ENCODE results near the gene UNC45B. TPM values are rescaled to one million over a fixed set of nuclear protein-coding genes. Genes with fewer than 3 reads are reported as not detected.
"Not testable (repeated sequence)": the region's sequence is repeated elsewhere in the genome, so short reads cannot be mapped to it uniquely, and the experiment has no call there.

Gene UNC45B
- total RNA-seq, 1 donor from 2014 or later = 0.77 TPM

DNA sequence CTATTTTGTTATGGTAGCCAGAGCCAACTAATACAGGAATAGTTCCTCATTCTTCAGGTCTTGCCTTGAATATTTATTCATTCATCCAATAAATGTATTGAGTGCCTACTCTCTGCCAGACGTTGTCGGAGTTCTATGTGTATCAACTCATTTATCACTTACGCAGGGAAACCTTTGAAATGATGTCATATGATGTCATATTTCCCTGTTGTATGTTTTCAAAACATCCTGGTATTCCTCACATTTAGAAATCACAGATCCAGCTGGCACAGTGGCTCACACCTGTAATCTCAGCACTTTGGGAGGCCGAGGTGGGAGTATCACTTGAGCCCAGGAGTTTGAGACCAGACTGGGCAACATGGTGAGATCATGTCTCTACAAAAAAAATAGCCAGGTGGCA, 2.8 kb upstream of the UNC45B start:
- ATAC-seq = no peak
- Histone ChIP-seq H3K4me3 (no peak overlapping the region), H3K36me3 (peaks cover under 1% of the 10 kb centered on the region), H3K4me1 (peaks cover 20% of the 10 kb centered on the region), H3K9me3 (no peaks in the 10 kb centered on the region), H3K27me3 (ENCODE audit: low read depth) (no peaks in the 10 kb centered on the region), H3K27ac (no peak overlapping the region)
- intact Hi-C loops (cut with DNase I) = no loop called here
- TF ChIP-seq, protein P1, sequence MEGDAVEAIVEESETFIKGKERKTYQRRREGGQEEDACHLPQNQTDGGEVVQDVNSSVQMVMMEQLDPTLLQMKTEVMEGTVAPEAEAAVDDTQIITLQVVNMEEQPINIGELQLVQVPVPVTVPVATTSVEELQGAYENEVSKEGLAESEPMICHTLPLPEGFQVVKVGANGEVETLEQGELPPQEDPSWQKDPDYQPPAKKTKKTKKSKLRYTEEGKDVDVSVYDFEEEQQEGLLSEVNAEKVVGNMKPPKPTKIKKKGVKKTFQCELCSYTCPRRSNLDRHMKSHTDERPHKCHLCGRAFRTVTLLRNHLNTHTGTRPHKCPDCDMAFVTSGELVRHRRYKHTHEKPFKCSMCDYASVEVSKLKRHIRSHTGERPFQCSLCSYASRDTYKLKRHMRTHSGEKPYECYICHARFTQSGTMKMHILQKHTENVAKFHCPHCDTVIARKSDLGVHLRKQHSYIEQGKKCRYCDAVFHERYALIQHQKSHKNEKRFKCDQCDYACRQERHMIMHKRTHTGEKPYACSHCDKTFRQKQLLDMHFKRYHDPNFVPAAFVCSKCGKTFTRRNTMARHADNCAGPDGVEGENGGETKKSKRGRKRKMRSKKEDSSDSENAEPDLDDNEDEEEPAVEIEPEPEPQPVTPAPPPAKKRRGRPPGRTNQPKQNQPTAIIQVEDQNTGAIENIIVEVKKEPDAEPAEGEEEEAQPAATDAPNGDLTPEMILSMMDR (IDR thresholded peaks at IDR 0.05) = no peak
- no peak for DNase-seq

DNA sequence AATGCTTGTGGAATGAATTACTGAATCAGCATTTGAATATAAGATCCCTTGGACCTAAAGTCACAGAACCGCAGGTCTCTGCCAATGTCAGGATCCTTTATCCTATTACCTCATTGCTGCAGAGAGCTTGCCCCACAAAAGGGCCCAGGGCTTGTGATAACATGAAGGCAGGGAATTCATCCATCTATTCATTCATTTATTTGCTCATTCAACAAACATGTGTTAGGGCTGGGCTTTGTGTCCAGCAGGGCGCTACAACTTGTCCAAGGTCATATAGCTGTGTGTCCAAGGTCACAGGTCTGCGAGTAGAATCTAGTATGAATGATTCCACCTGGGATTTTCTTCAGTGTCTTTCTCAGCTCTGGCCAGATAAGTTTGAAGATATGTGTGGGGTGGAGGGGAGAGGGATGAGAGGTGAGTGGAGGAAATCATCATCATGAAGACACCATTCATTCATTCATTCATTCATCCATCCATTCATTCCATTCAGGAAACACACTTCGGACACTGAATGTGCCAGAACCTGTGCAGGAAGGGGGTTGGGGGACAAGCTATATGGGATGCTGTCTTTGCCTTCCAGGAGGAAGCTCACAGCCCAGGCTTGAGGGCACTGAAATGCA, 1.3 kb upstream of the UNC45B start:
- Histone ChIP-seq H3K36me3 (no peaks in the 10 kb centered on the region), H3K27ac (no peak overlapping the region), H3K4me1 (peaks cover 8% of the 10 kb centered on the region), H3K27me3 (ENCODE audit: low read depth) (no peaks in the 10 kb centered on the region), H3K4me3 (no peak overlapping the region), H3K9me3 (no peaks in the 10 kb centered on the region)
- ATAC-seq (no peak), DNase-seq (no peak)
- TF ChIP-seq, protein P1 (IDR thresholded peaks at IDR 0.05) = no peak
- intact Hi-C loops (cut with DNase I) = no loop called here

DNA sequence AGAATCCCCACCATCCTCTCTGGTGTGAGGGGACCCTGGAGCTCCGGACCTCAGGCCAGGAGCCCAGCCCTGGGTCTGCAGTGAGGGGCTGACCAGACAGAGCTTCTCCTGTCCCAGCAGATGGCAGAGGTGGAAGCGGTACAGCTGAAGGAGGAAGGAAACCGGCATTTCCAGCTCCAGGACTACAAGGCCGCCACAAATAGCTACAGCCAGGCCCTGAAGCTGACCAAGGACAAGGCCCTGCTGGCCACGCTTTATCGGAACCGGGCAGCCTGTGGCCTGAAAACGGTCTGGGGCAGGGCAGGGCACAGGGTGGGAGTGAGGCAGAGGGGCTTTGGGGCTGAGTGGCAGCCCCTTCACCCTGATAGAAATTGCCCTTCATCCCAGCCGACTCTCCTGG, 527 bp downstream of the UNC45B start:
- intact Hi-C loops (cut with DNase I) = no loop called here
- DNase-seq = no peak

GRCh38 chr17:35149941-35150340, 2.3 kb downstream of the UNC45B start:
- H3K27me3 ChIP-seq (ENCODE audit: low read depth) = no peaks in the 10 kb centered on the region
- DNase-seq (no peak), ATAC-seq (no peak)
- no peaks in the 10 kb centered on the region for H3K36me3 ChIP-seq
- intact Hi-C loops (cut with DNase I) = no loop called here
- no peak overlapping the region for H3K4me3 ChIP-seq
- H3K9me3 ChIP-seq = no peaks in the 10 kb centered on the region
- TF ChIP-seq, protein P1 (IDR thresholded peaks at IDR 0.05) = no peak
- no peak overlapping the region for H3K27ac ChIP-seq
- no peaks in the 10 kb centered on the region for H3K4me1 ChIP-seq

More for the DNA sequence above, 527 bp downstream of the UNC45B start:
- Histone ChIP-seq H3K27me3 (ENCODE audit: low read depth) (no peaks in the 10 kb centered on the region), H3K9me3 (no peaks in the 10 kb centered on the region), H3K36me3 (no peaks in the 10 kb centered on the region), H3K4me3 (no peak overlapping the region), H3K4me1 (no peaks in the 10 kb centered on the region), H3K27ac (no peak overlapping the region)
- TF ChIP-seq, protein P1 (IDR thresholded peaks at IDR 0.05) = no peak
- ATAC-seq = peak in 1 of 2 donors; percentile 20

DNA sequence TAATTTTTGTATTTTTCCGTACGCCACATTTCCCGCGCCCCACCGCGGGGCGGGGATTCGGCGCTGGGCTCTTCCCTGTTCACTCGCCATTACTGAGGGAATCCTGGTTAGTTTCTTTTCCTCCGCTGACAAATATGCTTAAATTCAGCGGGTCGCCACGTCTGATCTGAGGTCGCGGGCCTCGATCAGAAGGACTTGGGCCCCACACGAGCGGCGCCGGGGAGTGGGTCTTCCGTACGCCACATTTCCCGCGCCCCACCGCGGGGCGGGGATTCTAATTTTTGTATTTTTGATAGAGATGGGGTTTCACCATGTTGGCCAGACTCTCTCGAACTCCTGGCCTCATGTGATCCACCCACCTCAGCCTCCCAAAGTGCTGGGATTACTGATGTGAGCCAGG, 3.5 kb downstream of the UNC45B start:
- H3K4me3 ChIP-seq; H3K27me3 ChIP-seq (ENCODE audit: low read depth); H3K4me1 ChIP-seq; ATAC-seq; intact Hi-C loops (cut with DNase I); DNase-seq; H3K9me3 ChIP-seq; H3K36me3 ChIP-seq; H3K27ac ChIP-seq: not testable (repeated sequence)

DNA sequence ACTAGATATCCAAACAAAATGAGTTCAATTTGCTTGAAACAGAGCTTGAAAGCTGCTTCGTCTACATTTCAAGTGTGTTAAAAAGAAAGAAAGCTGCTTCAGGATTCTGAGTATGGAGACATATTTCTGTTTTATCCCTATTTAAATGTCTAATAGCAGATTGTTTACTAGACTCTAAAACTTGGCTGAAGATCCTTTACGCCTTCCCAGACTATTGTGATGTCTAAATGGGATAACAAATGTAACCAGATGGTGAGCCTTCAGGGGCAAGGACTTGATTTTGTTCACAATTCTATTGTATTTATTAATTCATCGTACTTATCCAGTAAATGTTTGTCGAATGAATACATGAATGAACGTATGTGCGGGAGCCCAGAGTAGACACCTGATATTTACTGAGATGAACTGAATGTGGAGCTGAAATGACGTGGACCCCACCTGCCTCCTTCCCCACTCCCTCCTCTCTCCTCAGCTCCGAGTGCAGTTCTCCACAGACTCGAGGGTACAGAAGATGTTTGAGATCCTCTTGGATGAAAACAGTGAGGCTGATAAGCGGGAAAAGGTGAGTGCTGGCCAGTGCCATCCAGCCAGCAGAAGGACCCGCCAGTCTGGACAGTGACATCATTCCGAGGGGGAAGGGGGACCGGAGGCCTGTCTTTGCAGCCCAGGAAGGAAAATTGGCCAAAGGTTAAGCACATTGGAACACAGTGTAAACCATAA, 5.0 kb downstream of the UNC45B start:
- H3K27ac ChIP-seq = no peak overlapping the region
- no peaks in the 10 kb centered on the region for H3K9me3 ChIP-seq
- H3K4me1 ChIP-seq = no peaks in the 10 kb centered on the region
- TF ChIP-seq, protein P1 (IDR thresholded peaks at IDR 0.05) = no peak
- no peak overlapping the region for H3K4me3 ChIP-seq
- ATAC-seq = no peak
- H3K36me3 ChIP-seq = no peaks in the 10 kb centered on the region
- intact Hi-C loops (cut with DNase I) = no loop called here
- no peaks in the 10 kb centered on the region for H3K27me3 ChIP-seq (ENCODE audit: low read depth)
- no peak for DNase-seq
